ENCODE measurements around the gene CLDN5. TPM values are rescaled to one million over a fixed set of nuclear protein-coding genes. Genes with fewer than 3 reads are reported as not detected.
A peak's percentile ranks its signal among the peaks of the same experiment; 100 is the strongest.

Gene CLDN5
- total and polyA plus RNA-seq, 2 of the 4 experiments (the other 2 are of a cell fraction): 0.18 to 0.21 TPM

DNA sequence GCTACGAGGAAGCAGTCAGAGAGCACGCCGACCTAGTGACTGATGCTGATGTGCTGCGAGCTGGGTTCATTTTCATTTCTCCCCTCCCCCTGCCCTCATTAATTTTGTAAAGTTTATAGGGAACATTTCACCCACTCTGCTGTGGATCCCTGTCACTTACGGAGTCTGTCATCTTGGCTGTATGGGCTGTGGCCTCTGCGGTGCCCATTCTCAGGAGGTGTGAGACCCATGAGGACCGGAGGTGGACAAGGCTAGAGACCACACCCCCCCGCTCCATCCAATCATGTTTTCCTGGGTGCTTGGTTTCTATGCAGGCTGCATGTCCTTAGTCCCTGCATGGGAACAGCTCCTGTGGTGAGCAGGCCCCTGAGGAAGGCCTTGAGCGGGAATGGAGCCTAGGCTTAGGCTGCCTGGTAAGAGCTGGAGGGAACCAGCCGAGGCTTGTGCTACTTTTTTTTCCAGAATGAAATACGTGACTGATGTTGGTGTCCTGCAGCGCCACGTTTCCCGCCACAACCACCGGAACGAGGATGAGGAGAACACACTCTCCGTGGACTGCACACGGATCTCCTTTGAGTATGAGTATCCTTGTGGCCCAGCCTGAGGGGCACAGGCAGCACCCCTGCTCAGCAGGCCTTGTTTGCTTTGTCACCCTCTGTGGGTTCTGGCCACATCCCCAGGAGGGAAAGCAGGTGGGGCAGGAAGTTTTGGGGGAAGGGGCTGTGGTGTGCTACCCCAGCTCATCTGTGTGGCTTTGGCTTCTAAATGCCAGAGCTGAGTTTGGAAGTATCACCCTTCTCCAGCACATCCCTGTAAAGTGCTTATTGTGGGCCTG is 19.1 kb downstream of the CLDN5 start:
- dilution Hi-C loops (cut with HindIII; ENCODE audit: low sequenced_read_pairs, unreplicated experiment): no loop called here
- no peak overlapping the region for H2AK5ac ChIP-seq (ENCODE audit: low read depth, low read length)
- in situ Hi-C loops (cut with MboI; ENCODE audit: low sequenced_read_pairs): no loop called here
- no peak overlapping the region for H4K5ac ChIP-seq (ENCODE audit: low read depth, low read length)
- H3K4me2 ChIP-seq (ENCODE audit: low read depth, low read length): no peak overlapping the region
- H3K9me3 ChIP-seq (ENCODE audit: control insufficient read depth, insufficient read depth, low read length): no peaks in the 10 kb centered on the region
- peak overlapping the region; percentile 51 for H2AFZ ChIP-seq (replicated peaks; ENCODE audit: low read length, poor library complexity)
- H3K23ac ChIP-seq (ENCODE audit: low read depth, low read length): no peak overlapping the region
- WGBS, 2 experiments (ENCODE audit: extremely low coverage in 2 of 2, insufficient read length in 1 of 2): 100% methylated on average over 8 of the region's 18 CpGs; no CpG with 5 or more reads in 1 of the 2 experiments
- H2BK5ac ChIP-seq (ENCODE audit: low read depth, low read length, poor library complexity, severe bottlenecking): no peak overlapping the region
- no peak overlapping the region for H3K27ac ChIP-seq (ENCODE audit: insufficient read depth, low read length)
- ChIA-PET CTCF (no interaction called here), POLR2A (ENCODE audit: unreplicated experiment) (no interaction called here)
- H3K27me3 ChIP-seq (ENCODE audit: control insufficient read depth, insufficient read depth, low read length): no peaks in the 10 kb centered on the region
- no peaks in the 10 kb centered on the region for H3K4me1 ChIP-seq (ENCODE audit: control insufficient read depth, insufficient read depth, low read length)
- no peak overlapping the region for H2AK9ac ChIP-seq (replicated peaks; ENCODE audit: low read depth, low read length, poor library complexity)
- no peak for ATAC-seq (ENCODE audit: low read depth)
- H4K20me1 ChIP-seq (ENCODE audit: insufficient read depth, low read length): no peaks in the 10 kb centered on the region; the same call in 1 of the 2 replicates
- H3K14ac ChIP-seq (replicated peaks; ENCODE audit: low read depth, low read length): no peak overlapping the region
- H2BK15ac ChIP-seq (ENCODE audit: low read depth, low read length): no peak overlapping the region
- no peaks in the 10 kb centered on the region for H3K79me1 ChIP-seq (ENCODE audit: low read depth in 1 of 2, low read length in 2 of 2)
- H3K4me3 ChIP-seq (ENCODE audit: insufficient read depth, low read depth, low read length): no peak overlapping the region
- no peak overlapping the region for H2BK20ac ChIP-seq (ENCODE audit: low read depth, low read length)
- H2BK120ac ChIP-seq (ENCODE audit: low read depth, low read length): no peak overlapping the region
- no peak for TF ChIP-seq MAZ (IDR thresholded peaks at IDR 0.05; ENCODE audit: borderline replicate concordance, low read depth, low read length)
- no peak for TF ChIP-seq RAD21 (IDR thresholded peaks at IDR 0.05; ENCODE audit: low read length)
- no peak for TF ChIP-seq NFE2L2 (IDR thresholded peaks at IDR 0.05; ENCODE audit: low read depth, low read length)
- TF ChIP-seq RFX5 (IDR thresholded peaks at IDR 0.05; ENCODE audit: low read depth, low read length): no peak
- intact Hi-C loops (cut with micrococcal nuclease): no loop called here
- no peak overlapping the region for H3K9ac ChIP-seq (ENCODE audit: low read depth, low read length)
- H4K8ac ChIP-seq (ENCODE audit: low read depth in 2 of 2, low read length in 2 of 2): no peak overlapping the region
- H3K9me1 ChIP-seq (ENCODE audit: insufficient read depth, low read length): no peaks in the 10 kb centered on the region
- peaks cover 2% of the 10 kb centered on the region; the same call in 1 of the 2 replicates for H3K36me3 ChIP-seq (ENCODE audit: control insufficient read depth, insufficient read depth, low read length)
- no peak overlapping the region for H3K18ac ChIP-seq (ENCODE audit: low read depth, low read length)
- DNase-seq: no peak
- H3K4ac ChIP-seq (ENCODE audit: low read depth, low read length): no peak overlapping the region
- no TSS peak for BruUV-seq (replicated peaks)
- no peak overlapping the region for H3K56ac ChIP-seq (ENCODE audit: extremely low read depth, insufficient read depth, low read length)
- H4K91ac ChIP-seq (ENCODE audit: insufficient read depth, low read depth, low read length): no peak overlapping the region
